Measurements from ENCODE around the gene MEF2C.

DNA sequence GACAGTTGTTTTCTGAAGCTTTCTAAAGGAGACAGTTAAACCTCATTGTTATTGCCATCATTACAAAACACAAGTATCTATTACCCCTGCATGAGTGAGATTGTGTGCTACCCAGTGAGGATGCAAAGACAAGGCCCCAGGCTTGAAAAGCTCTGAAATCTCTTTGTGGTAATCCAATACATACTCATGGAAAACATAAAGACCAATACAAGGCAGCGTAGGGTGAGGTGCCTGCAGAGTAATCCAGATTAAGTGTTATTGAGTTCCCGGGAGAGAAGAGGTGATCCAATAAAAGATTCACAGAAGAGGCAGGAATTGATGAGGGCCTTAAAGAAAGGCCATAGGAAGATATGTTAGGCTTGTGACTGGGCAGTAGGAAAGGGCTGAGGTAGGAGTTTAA lies 150.1 kb downstream of the MEF2C start:
- TF ChIP-seq, protein P1, sequence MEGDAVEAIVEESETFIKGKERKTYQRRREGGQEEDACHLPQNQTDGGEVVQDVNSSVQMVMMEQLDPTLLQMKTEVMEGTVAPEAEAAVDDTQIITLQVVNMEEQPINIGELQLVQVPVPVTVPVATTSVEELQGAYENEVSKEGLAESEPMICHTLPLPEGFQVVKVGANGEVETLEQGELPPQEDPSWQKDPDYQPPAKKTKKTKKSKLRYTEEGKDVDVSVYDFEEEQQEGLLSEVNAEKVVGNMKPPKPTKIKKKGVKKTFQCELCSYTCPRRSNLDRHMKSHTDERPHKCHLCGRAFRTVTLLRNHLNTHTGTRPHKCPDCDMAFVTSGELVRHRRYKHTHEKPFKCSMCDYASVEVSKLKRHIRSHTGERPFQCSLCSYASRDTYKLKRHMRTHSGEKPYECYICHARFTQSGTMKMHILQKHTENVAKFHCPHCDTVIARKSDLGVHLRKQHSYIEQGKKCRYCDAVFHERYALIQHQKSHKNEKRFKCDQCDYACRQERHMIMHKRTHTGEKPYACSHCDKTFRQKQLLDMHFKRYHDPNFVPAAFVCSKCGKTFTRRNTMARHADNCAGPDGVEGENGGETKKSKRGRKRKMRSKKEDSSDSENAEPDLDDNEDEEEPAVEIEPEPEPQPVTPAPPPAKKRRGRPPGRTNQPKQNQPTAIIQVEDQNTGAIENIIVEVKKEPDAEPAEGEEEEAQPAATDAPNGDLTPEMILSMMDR (IDR thresholded peaks at IDR 0.05): no peak
- no peak for TF ChIP-seq POLR2A (IDR thresholded peaks at IDR 0.05)
